Measurements from ENCODE around the gene TUBGCP3.

- TF ChIP-seq EZH2 (IDR thresholded peaks at IDR 0.05; ENCODE audit: insufficient read depth, low read length) (no peak), CTCF (IDR thresholded peaks at IDR 0.05; ENCODE audit: insufficient read depth, low read depth, low read length) (no peak)
Observed at GRCh38 chr13:112453207-112453829, 134.6 kb downstream of the TUBGCP3 start.
